ENCODE measurements around the gene PRKCI.

- no peak for TF ChIP-seq CTCF (IDR thresholded peaks at IDR 0.05)
- TF ChIP-seq EZH2 (IDR thresholded peaks at IDR 0.05; ENCODE audit: borderline replicate concordance, insufficient read depth, low read depth, low read length, poor library complexity, severe bottlenecking) = no peak
These were observed 16.9 kb upstream of the PRKCI start for GRCh38 chr3:170205302-170205701.
